ENCODE data around the gene SLC25A41.

The SLC25A41 gene

GRCh38 chr19:6460099-6460884 lies 26.7 kb upstream of the SLC25A41 start:
- in situ Hi-C loops (cut with MboI; ENCODE audit: low sequenced_read_pairs), result no loop called here

- in situ Hi-C loops (cut with MboI; ENCODE audit: low sequenced_read_pairs), result no loop called here
Observed at GRCh38 chr19:6459262-6460098, 25.9 kb upstream of the SLC25A41 start, which contains the start of gene SLC25A23. Gene SLC25A23 (minus strand): TSS chr19:6459792. CDS start chr19:6459628, 164 bp downstream.

- in situ Hi-C loops (cut with MboI; ENCODE audit: low sequenced_read_pairs), result no loop called here
Observed at GRCh38 chr19:6458695-6459261, 25.2 kb upstream of the SLC25A41 start.

- in situ Hi-C loops (cut with MboI; ENCODE audit: low sequenced_read_pairs), result no loop called here
Observed at GRCh38 chr19:6457958-6458694, 24.6 kb upstream of the SLC25A41 start.

GRCh38 chr19:6455924-6456323 lies 22.4 kb upstream of the SLC25A41 start:
- in situ Hi-C loops (cut with MboI; ENCODE audit: low sequenced_read_pairs), result no loop called here

GRCh38 chr19:6453951-6454565 lies 20.5 kb upstream of the SLC25A41 start:
- in situ Hi-C loops (cut with MboI; ENCODE audit: low sequenced_read_pairs), result no loop called here

GRCh38 chr19:6452899-6453298 lies 19.3 kb upstream of the SLC25A41 start:
- in situ Hi-C loops (cut with MboI; ENCODE audit: low sequenced_read_pairs), result no loop called here

GRCh38 chr19:6452223-6452614 lies 18.7 kb upstream of the SLC25A41 start:
- in situ Hi-C loops (cut with MboI; ENCODE audit: low sequenced_read_pairs), result no loop called here

- in situ Hi-C loops (cut with MboI; ENCODE audit: low sequenced_read_pairs), result no loop called here
Observed at GRCh38 chr19:6451583-6452222, 18.1 kb upstream of the SLC25A41 start.

GRCh38 chr19:6450166-6450565 lies 16.6 kb upstream of the SLC25A41 start:
- in situ Hi-C loops (cut with MboI; ENCODE audit: low sequenced_read_pairs), result no loop called here

GRCh38 chr19:6448045-6448444 lies 14.5 kb upstream of the SLC25A41 start:
- in situ Hi-C loops (cut with MboI; ENCODE audit: low sequenced_read_pairs), result no loop called here

GRCh38 chr19:6446452-6446851 lies 12.9 kb upstream of the SLC25A41 start:
- in situ Hi-C loops (cut with MboI; ENCODE audit: low sequenced_read_pairs), result no loop called here

- in situ Hi-C loops (cut with MboI; ENCODE audit: low sequenced_read_pairs), result no loop called here
Observed at GRCh38 chr19:6443986-6444385, 10.4 kb upstream of the SLC25A41 start.

- in situ Hi-C loops (cut with MboI; ENCODE audit: low sequenced_read_pairs), result no loop called here
Observed at GRCh38 chr19:6442087-6442688, 8.6 kb upstream of the SLC25A41 start.

GRCh38 chr19:6440905-6441304 lies 7.3 kb upstream of the SLC25A41 start:
- in situ Hi-C loops (cut with MboI; ENCODE audit: low sequenced_read_pairs), result no loop called here

GRCh38 chr19:6439743-6440142 lies 6.2 kb upstream of the SLC25A41 start:
- in situ Hi-C loops (cut with MboI; ENCODE audit: low sequenced_read_pairs), result no loop called here

- in situ Hi-C loops (cut with MboI; ENCODE audit: low sequenced_read_pairs), result no loop called here
Observed at GRCh38 chr19:6433165-6433564, 398 bp downstream of the SLC25A41 start.

GRCh38 chr19:6431891-6432290 lies 1.7 kb downstream of the SLC25A41 start:
- in situ Hi-C loops (cut with MboI; ENCODE audit: low sequenced_read_pairs), result no loop called here

GRCh38 chr19:6429419-6430221 lies 3.9 kb downstream of the SLC25A41 start:
- in situ Hi-C loops (cut with MboI; ENCODE audit: low sequenced_read_pairs), result no loop called here

Data from HL-60/S4 treated with retinoic acid at 250 ng/mL for 4 days and 3 days (cell line).